GM12873 (cell line): ENCODE data around the gene SMG1.

Experiments
- CTCF ChIP-seq: IDR thresholded peaks from 2 replicates; pipeline ENCODE4 v1.5.1; 2012; ENCODE audit warnings: low read depth, mild to moderate bottlenecking, moderate library complexity, low read length, control low read depth; ENCODE audit not compliant: insufficient read depth; ENCODE audit errors: missing control alignments

SMG1 gene

GRCh38 chr16:18836702-18837101 lies 89.5 kb downstream of the SMG1 start:
- no peak for TF ChIP-seq CTCF

GRCh38 chr16:18834864-18835263 lies 91.3 kb downstream of the SMG1 start:
- no peak for TF ChIP-seq CTCF

- no peak for TF ChIP-seq CTCF
Measured at GRCh38 chr16:18833707-18834505, 92.3 kb downstream of the SMG1 start.

GRCh38 chr16:18832613-18833012 lies 93.6 kb downstream of the SMG1 start:
- no peak for TF ChIP-seq CTCF

- no peak for TF ChIP-seq CTCF
Measured at GRCh38 chr16:18832006-18832405, 94.2 kb downstream of the SMG1 start.

DNA sequence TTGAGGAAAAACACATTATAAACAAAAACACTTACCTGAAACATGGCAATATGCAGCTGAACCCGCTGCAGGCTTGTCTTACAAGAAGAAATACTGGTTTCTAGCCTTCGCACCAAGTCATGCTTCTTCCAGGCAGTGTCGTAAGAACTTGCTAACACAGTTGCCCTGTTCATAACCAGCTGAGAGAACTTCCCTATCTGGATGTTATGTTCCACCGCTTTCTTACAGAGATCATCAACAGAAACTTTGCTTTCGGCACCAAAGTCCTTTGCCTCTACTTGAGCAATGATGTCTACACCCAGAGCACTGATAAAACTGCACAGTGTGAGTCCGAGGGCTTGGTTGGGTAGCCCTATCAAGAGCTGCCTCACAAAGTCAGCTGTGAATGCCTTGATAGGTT lies 97.0 kb downstream of the SMG1 start:
- TF ChIP-seq CTCF: no peak

DNA sequence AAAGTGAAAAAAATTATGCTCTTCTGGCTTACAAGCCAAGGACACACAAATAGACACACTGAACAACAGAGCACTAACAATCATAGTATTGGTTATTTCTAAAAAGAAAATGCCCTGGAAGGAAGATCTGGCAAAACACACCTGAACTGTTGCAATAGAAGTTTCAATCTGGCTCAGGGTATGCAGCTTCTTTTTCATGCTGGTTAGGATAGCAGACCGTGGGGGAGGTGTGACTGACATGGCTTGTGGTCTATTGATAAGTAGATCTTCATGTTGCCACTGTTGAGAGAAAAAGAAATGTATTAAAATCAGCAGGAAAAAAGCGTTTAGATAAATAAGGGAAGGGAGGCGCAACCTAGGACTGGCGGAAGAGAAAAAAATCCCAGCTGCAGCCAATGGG lies 98.3 kb downstream of the SMG1 start:
- TF ChIP-seq CTCF: no peak
